Renal cortex interstitium (tissue), 11 donors: ENCODE results near the gene LRRC2. TPM values are rescaled to one million over a fixed set of nuclear protein-coding genes. Genes with fewer than 3 reads are reported as not detected.
"Not testable (repeated sequence)": the region's sequence is repeated elsewhere in the genome, so short reads cannot be mapped to it uniquely, and the experiment has no call there.

Experiments used
- DNase-seq, 11 donors: peaks; one replicate each; pipeline ENCODE4 v3.0.0-alpha.2; 2013; ENCODE audit warnings: low read depth in 9 of 11, low spot score in 4 of 11; ENCODE audit errors: extremely low read depth in 1 of 11
- polyA plus RNA-seq, 3 donors: library from polyadenylated mRNA; unstranded; fragments of 120-200 nt; gene quantifications; one replicate each; pipeline ENCODE4 v1.2.1, GENCODE V29; 2013; ENCODE audit not compliant: insufficient read length in 3 of 3

LRRC2 gene
- polyA plus RNA-seq, 3 donors = 1.7 to 2.4 (median 2.1) TPM

- DNase-seq = no peak
Measured at GRCh38 chr3:46540550-46540949, 25.6 kb downstream of the LRRC2 start.

GRCh38 chr3:46539443-46540005 lies 26.6 kb downstream of the LRRC2 start:
- no peak for DNase-seq

DNA sequence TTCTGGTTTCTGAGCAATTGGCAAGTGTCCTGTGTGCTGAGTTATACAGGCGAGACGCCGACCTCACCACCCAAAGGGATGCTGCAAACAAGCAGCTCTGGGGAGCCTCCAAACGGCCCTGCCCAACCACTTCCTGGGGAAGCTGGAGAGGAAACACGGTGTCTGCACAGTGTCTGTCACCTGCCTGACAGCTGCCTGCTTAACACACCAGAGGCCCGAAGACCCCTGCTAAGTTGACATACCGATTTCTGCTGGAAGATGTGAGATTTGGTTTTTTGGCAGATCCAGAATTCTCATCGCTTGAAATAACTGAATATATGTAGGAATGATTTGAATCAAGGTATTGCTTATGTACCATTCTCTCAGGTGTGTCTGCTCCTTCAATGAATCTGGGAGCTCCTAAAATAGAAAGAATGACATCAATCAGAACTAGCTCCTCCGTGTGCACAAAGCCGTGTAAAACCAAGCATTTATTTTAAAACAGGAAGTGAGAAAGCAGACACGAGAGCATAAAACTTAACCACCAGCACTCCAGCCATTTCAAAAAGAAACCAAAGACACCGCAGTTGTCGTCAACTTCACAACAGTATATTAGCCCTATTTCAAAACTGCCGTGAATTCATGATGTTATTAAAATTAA lies 27.2 kb downstream of the LRRC2 start:
- DNase-seq = no peak

DNA sequence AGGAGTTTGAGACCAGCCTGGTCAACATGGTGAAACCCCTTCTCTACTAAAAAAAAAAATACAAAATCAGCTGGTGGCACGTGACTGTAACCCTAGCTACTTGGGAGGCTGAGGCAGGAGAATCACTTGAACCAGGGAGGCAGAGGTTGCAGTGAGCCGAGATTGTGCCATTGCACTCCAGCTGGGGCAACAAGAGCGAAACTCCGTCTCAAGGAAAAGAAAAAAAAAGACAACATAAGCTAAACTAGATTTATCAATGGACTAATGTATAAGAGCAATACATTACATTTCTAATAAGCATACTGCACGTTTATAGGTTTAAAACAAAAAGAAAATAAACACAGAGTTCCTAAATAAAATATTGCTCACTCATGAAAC lies 27.7 kb downstream of the LRRC2 start:
- not testable (repeated sequence) for DNase-seq

- no peak for DNase-seq
Measured at GRCh38 chr3:46537779-46538178, 28.3 kb downstream of the LRRC2 start.

DNA sequence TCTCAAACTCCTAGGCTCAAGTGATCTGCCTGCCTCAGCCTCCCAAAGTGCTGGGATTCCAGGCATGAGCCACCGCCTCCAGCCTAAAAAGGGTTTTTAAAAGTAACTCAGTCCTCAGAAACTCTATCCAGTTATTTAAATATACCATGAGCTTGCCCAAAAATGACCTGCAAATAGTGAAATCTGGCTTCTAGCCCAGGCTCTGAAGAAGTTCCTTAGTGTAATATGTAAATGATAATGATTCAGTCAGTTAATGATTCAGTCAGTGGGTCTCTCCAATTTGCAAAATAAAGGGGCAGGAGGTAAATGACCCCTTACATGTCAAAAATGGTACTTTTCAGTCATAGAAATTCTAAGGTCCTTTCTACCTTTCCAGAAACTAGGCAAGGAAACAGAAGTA lies 28.8 kb downstream of the LRRC2 start:
- DNase-seq = no peak

GRCh38 chr3:46536758-46537157 lies 29.3 kb downstream of the LRRC2 start:
- no peak for DNase-seq

GRCh38 chr3:46535746-46536145 lies 30.4 kb downstream of the LRRC2 start:
- no peak for DNase-seq

GRCh38 chr3:46533091-46533490 lies 33.0 kb downstream of the LRRC2 start:
- no peak for DNase-seq

- DNase-seq = no peak
Measured at GRCh38 chr3:46527239-46527638, 38.9 kb downstream of the LRRC2 start.

GRCh38 chr3:46524832-46525231 lies 41.3 kb downstream of the LRRC2 start:
- no peak for DNase-seq

- no peak for DNase-seq
Measured at GRCh38 chr3:46524008-46524407, 42.1 kb downstream of the LRRC2 start.

DNA sequence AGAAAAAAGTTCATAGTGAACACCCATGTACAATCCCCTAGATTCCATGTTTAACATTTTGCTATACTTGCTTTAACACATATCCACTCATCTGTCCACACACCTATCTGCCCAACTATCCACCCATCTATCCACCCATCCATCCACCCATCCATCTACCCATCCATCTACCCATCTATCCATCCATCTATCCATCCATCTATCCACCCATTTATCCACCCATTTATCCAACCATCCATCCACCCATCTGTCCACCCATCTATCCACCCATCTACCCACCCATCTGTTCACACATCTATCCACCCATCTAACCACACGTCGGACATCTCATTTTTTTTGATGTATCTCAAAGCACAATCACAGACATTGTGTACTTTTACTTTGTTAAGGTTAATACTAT lies 42.5 kb downstream of the LRRC2 start:
- no peak for DNase-seq

DNA sequence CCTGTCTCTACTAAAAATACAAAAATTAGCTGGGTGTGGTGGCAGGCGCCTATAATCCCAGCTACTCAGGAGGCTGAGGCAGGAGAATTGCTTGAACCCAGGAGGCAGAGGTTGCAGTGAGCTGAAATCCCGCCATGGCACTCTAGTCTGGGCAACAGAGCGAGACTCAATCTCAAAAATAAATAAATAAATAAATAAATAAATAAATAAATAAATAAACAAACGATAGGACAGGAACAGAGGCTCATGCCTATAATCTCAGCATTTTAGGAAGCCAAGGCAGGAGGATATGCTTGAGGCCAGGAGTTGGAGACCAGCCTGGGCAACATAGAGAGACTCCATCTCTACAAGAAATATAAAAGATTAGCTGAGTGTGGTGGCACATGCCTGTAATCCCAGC lies 43.9 kb downstream of the LRRC2 start:
- not testable (repeated sequence) for DNase-seq

GRCh38 chr3:46521096-46521495 lies 45.0 kb downstream of the LRRC2 start:
- DNase-seq = no peak

GRCh38 chr3:46520531-46520930 lies 45.6 kb downstream of the LRRC2 start:
- DNase-seq = no peak

- DNase-seq = no peak
Measured at GRCh38 chr3:46519952-46520351, 46.1 kb downstream of the LRRC2 start.

GRCh38 chr3:46517784-46518181 lies 48.3 kb downstream of the LRRC2 start:
- no peak for DNase-seq

GRCh38 chr3:46517016-46517783 lies 48.9 kb downstream of the LRRC2 start:
- DNase-seq = no peak

DNA sequence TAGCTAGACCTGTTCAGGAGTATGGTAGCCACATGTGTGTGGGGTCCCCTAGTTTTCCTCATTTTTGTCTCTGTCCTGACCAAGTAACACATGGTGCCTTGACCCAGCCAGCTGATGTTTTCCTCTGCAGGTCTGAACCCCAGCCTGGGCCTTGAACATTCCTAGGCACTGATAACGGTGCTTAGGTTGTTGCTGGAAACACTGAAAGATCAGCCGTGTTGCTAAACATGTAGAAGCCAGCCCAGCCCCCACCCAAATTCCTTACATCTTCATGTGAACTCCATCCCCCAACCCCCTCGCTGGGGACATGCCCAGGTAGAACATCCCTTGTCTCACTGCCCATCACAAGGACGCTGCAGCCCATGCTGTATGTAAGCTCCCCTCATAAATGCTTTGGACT lies 49.6 kb downstream of the LRRC2 start:
- no peak for DNase-seq
